ENCODE results near the gene M1AP.

GRCh38 chr2:74531666-74532065 lies 116.5 kb downstream of the M1AP start:
- TF ChIP-seq, protein P1, sequence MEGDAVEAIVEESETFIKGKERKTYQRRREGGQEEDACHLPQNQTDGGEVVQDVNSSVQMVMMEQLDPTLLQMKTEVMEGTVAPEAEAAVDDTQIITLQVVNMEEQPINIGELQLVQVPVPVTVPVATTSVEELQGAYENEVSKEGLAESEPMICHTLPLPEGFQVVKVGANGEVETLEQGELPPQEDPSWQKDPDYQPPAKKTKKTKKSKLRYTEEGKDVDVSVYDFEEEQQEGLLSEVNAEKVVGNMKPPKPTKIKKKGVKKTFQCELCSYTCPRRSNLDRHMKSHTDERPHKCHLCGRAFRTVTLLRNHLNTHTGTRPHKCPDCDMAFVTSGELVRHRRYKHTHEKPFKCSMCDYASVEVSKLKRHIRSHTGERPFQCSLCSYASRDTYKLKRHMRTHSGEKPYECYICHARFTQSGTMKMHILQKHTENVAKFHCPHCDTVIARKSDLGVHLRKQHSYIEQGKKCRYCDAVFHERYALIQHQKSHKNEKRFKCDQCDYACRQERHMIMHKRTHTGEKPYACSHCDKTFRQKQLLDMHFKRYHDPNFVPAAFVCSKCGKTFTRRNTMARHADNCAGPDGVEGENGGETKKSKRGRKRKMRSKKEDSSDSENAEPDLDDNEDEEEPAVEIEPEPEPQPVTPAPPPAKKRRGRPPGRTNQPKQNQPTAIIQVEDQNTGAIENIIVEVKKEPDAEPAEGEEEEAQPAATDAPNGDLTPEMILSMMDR (IDR thresholded peaks at IDR 0.05): no peak
- TF ChIP-seq, protein P2, sequence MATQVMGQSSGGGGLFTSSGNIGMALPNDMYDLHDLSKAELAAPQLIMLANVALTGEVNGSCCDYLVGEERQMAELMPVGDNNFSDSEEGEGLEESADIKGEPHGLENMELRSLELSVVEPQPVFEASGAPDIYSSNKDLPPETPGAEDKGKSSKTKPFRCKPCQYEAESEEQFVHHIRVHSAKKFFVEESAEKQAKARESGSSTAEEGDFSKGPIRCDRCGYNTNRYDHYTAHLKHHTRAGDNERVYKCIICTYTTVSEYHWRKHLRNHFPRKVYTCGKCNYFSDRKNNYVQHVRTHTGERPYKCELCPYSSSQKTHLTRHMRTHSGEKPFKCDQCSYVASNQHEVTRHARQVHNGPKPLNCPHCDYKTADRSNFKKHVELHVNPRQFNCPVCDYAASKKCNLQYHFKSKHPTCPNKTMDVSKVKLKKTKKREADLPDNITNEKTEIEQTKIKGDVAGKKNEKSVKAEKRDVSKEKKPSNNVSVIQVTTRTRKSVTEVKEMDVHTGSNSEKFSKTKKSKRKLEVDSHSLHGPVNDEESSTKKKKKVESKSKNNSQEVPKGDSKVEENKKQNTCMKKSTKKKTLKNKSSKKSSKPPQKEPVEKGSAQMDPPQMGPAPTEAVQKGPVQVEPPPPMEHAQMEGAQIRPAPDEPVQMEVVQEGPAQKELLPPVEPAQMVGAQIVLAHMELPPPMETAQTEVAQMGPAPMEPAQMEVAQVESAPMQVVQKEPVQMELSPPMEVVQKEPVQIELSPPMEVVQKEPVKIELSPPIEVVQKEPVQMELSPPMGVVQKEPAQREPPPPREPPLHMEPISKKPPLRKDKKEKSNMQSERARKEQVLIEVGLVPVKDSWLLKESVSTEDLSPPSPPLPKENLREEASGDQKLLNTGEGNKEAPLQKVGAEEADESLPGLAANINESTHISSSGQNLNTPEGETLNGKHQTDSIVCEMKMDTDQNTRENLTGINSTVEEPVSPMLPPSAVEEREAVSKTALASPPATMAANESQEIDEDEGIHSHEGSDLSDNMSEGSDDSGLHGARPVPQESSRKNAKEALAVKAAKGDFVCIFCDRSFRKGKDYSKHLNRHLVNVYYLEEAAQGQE (IDR thresholded peaks at IDR 0.05; ENCODE audit: insufficient read depth in 1 of 2, low read depth in 2 of 2, low read length in 1 of 2): no peak
- TF ChIP-seq TCF7L2 (IDR thresholded peaks at IDR 0.05; ENCODE audit: low read depth, low read length): no peak
- TF ChIP-seq SIN3A (IDR thresholded peaks at IDR 0.05; ENCODE audit: borderline replicate concordance, insufficient read depth, low read depth, low read length): no peak
- TF ChIP-seq POLR2AphosphoS5 (IDR thresholded peaks at IDR 0.05; ENCODE audit: low read depth, low read length): no peak

Measured in Panc1 (cell line).